Ovary (tissue), 9 donors: Measurements from ENCODE around the gene TRAF1. TPM values are rescaled to one million over a fixed set of nuclear protein-coding genes. Genes with fewer than 3 reads are reported as not detected.

ENCODE experiments used
- DNase-seq, 5 donors: peaks; one replicate each; pipeline ENCODE4 v3.0.0-alpha.2; 2019 to 2020
- H3K27ac ChIP-seq, 2 donors: fragments of 200-600 bp; one replicate each; pipeline versions ENCODE4 v1.5.1 to v1.8.0; 2019 to 2022
- H3K27me3 ChIP-seq: fragments of 200-600 bp; one replicate; pipeline ENCODE4 v1.8.0; 2022
- H3K36me3 ChIP-seq: fragments of 200-600 bp; sonication (generic); one replicate; pipeline ENCODE4 v1.5.1; 2019
- H3K4me1 ChIP-seq: one replicate; pipeline ENCODE4 v1.8.1; 2013; ENCODE audit warnings: mild to moderate bottlenecking, moderate library complexity; ENCODE audit not compliant: insufficient read depth
- H3K4me3 ChIP-seq: fragments of 200-600 bp; sonication (generic); one replicate; pipeline ENCODE4 v1.5.1; 2017
- H3K9me3 ChIP-seq, 2 donors: fragments of 200-600 bp in 1 of 2; sonication (generic) in 1 of 2; one replicate each; pipeline versions ENCODE4 v1.5.1 to v1.8.1; 2013 to 2019; ENCODE audit warnings: mild to moderate bottlenecking in 1 of 2, moderate library complexity in 1 of 2
- CTCF ChIP-seq, 3 donors: fragments of 450-650 bp in 2 of 3; fragments of 200-600 bp in 1 of 3; IDR thresholded peaks; one replicate each; pipeline versions ENCODE4 v1.5.1 to v1.8.0; 2016 to 2022; ENCODE audit warnings: antibody characterized with exemption in 3 of 3, mild to moderate bottlenecking in 1 of 3
- EP300 ChIP-seq: sonication (generic); formaldehyde crosslinking; IDR thresholded peaks from one replicate; pipeline ENCODE4 v1.6.1; 2017; ENCODE audit warnings: antibody characterized with exemption
- POLR2A ChIP-seq: fragments of 450-650 bp; IDR thresholded peaks from one replicate; pipeline ENCODE4 v1.6.1; 2017; ENCODE audit warnings: antibody characterized with exemption, mild to moderate bottlenecking, moderate library complexity
- WGBS, 3 donors: extraction: QIAGEN DNeasy Blood & Tissue Kit in 1 of 3; methylation state at CpG; one replicate each; pipeline versions ENCODE4 v1.1.5 to v1.1.7; 2013 to 2017; 5-methylcytosine and 5-hydroxymethylcytosine counted together
- intact Hi-C, 4 donors: fragments of 100-400 bp; cut with DNase I; formaldehyde crosslinking; loops; one replicate each; pipeline versions ENCODE4 v1.11.0 to v1.15.1; 2022 to 2023
- polyA plus RNA-seq, 2 donors: library from polyadenylated mRNA; stranded (reverse); fragments of 200-250 nt in 1 of 2; fragments of 350-450 nt in 1 of 2; fragmentation: Illumina TruSeq in 1 of 2; extraction: RNeasy Lipid Tissue Mini Kit (QIAGEN cat#74804) in 1 of 2; gene quantifications; one replicate each; pipeline ENCODE4 v1.2.3, GENCODE V29; 2013 to 2014
- total RNA-seq, 7 donors: library from RNA; depleted of rRNA in 2 of 7; stranded (reverse); fragments of >200 nt in 2 of 7; fragmentation: NEBNext Ultra II Directional in 3 of 7; extraction: Animal tissue kit (Norgen Biotek cat#: 25700) in 3 of 7; gene quantifications; one replicate each; pipeline versions ENCODE4 v1.1.0 to v1.2.4, GENCODE V29; 2016 to 2023
- donor health status: DM: no; HTN: no; CAD: no; lungs with moderate emphysema.
- donor health status: DM: no; HTN: no; CAD: no.
- donor health status: Bipolar disorder and iron deficiency.
- donor health status: DM: yes; HTN: yes; CAD: no.
- donor health status: DM: no; HTN: no; CAD: no.
- donor health status: DM: yes; HTN: yes; CAD: no.

The TRAF1 gene
- total and polyA plus RNA-seq, 9 donors, result 4.1 to 9.4 (median 5.5) TPM

- 22 to 29% (median 26%) methylated on average over 4 of the region's 4 CpGs for WGBS, 3 donors
- no peaks in the 10 kb centered on the region for H3K36me3 ChIP-seq
- H3K4me3 ChIP-seq, result no peak overlapping the region
- H3K27ac ChIP-seq, result peak overlapping the region; percentile 9 to 86
- H3K27me3 ChIP-seq, result no peaks in the 10 kb centered on the region
- no peaks in the 10 kb centered on the region for H3K9me3 ChIP-seq
- peaks cover 31% of the 10 kb centered on the region for H3K4me1 ChIP-seq
- DNase-seq, result peak in 4 of 5 donors; percentile 59 to 67 (median 64)
- intact Hi-C loops, result loop anchor here in 3 of 4 donors (5.0 to 10.0 kb wide), 3 partner anchors 49 to 57 kb away; partner anchors contain the start of gene PHF19 (in 2 of the 3)
- TF ChIP-seq POLR2A, result no peak
- TF ChIP-seq CTCF (IDR thresholded peaks at IDR 0.05), result no peak
- no peak for TF ChIP-seq EP300
Observed at GRCh38 chr9:120931231-120932085, 4.9 kb upstream of the TRAF1 start.

GRCh38 chr9:120929229-120929791, 2.7 kb upstream of the TRAF1 start:
- no peak for TF ChIP-seq POLR2A
- no peak for TF ChIP-seq CTCF (IDR thresholded peaks at IDR 0.05)
- TF ChIP-seq EP300, result no peak
- Histone ChIP-seq H3K4me3 (peak overlapping the region; percentile 74), H3K36me3 (no peaks in the 10 kb centered on the region), H3K27me3 (no peaks in the 10 kb centered on the region), H3K4me1 (peaks cover 22% of the 10 kb centered on the region), H3K27ac (peak overlapping the region; percentile 62 to 81), H3K9me3 (no peaks in the 10 kb centered on the region)
- WGBS, 3 donors, result 26 to 56% (median 28%) methylated on average over 15 to 26 of the region's 26 CpGs
- no peak for DNase-seq
- intact Hi-C loops, result no loop called here

- TF ChIP-seq CTCF (IDR thresholded peaks at IDR 0.05), result peak in 2 of 3 donors; percentile 29 to 36
- TF ChIP-seq POLR2A, result peak; percentile 34
- TF ChIP-seq EP300, result no peak
- Histone ChIP-seq H3K27me3 (no peaks in the 10 kb centered on the region), H3K36me3 (no peaks in the 10 kb centered on the region), H3K27ac (peak overlapping the region; percentile 62 to 81), H3K4me3 (peak overlapping the region; percentile 74), H3K4me1 (peaks cover 15% of the 10 kb centered on the region), H3K9me3 (no peaks in the 10 kb centered on the region)
- 0 to 1% (median 0%) methylated on average over 43 to 72 of the region's 73 CpGs for WGBS, 3 donors
- intact Hi-C loops, result no loop called here
- peak; percentile 74 to 84 (median 79) for DNase-seq
Observed at GRCh38 chr9:120928483-120929228, 2.1 kb upstream of the TRAF1 start.

DNA sequence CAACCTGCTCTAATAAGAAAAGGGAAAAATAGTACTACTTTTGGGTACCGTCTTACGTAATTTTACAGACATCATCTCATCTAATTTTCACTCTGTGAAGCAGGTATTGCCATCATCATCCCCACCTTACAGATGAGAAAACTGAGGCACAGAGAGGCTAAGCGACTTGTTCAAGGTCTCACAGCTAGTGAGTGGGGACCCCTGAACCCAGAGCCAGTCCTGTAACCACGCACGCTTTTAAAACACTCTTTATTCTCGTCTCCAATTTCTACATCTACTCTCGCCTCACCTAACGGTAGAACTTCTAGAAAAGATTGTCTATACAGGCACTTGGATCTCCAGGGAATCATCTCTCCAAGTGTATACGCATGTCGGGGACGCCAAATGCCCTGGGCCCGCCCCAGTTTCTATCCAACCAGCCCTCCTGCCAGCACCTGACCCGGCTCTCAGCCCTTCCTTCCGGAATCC, 1.5 kb upstream of the TRAF1 start:
- Histone ChIP-seq H3K36me3 (no peaks in the 10 kb centered on the region), H3K4me1 (peaks cover 12% of the 10 kb centered on the region), H3K9me3 (no peaks in the 10 kb centered on the region), H3K27me3 (no peaks in the 10 kb centered on the region), H3K27ac (peak overlapping the region; percentile 62 to 81), H3K4me3 (peak overlapping the region; percentile 74)
- 48 to 52% (median 50%) methylated on average over 14 of the region's 14 CpGs for WGBS, 3 donors
- intact Hi-C loops, result no loop called here
- peak in 1 of 5 donors; percentile 68 for DNase-seq
- TF ChIP-seq EP300, result no peak
- TF ChIP-seq CTCF (IDR thresholded peaks at IDR 0.05), result no peak
- TF ChIP-seq POLR2A, result no peak
